ENCODE results near the gene IGFBP4.

GRCh38 chr17:40457369-40457768 lies 14.1 kb downstream of the IGFBP4 start:
- TF ChIP-seq ZFX (IDR thresholded peaks at IDR 0.05; ENCODE audit: borderline replicate concordance) (no peak), CTCF (IDR thresholded peaks at IDR 0.05) (no peak)
